ENCODE results near the gene ABCF1. TPM values are rescaled to one million over a fixed set of nuclear protein-coding genes. Genes with fewer than 3 reads are reported as not detected.

The ABCF1 gene
- total RNA-seq, 1 donor from 2014 or later: 29.5 TPM

GRCh38 chr6:30557683-30557981, 13.6 kb upstream of the ABCF1 start:
- H3K4me1 ChIP-seq: peaks cover 33% of the 10 kb centered on the region
- no peak for DNase-seq (ENCODE audit: extremely low spot score in 2 of 2)
- H3K27me3 ChIP-seq: no peaks in the 10 kb centered on the region
- H3K36me3 ChIP-seq: peaks cover 0 to 26% of the 10 kb centered on the region in 2 donors
- H3K9me3 ChIP-seq: no peaks in the 10 kb centered on the region
- peak overlapping the region; percentile 73 to 76 for H3K4me3 ChIP-seq
- peak overlapping the region; percentile 97 for H3K27ac ChIP-seq
- no peak for TF ChIP-seq POLR2A (IDR thresholded peaks at IDR 0.05)
- no peak for TF ChIP-seq POLR2AphosphoS5 (IDR thresholded peaks at IDR 0.05; ENCODE audit: insufficient read depth in 1 of 2, low read depth in 1 of 2)
- no peak for TF ChIP-seq CTCF (IDR thresholded peaks at IDR 0.05)
- intact Hi-C loops (cut with DNase I): no loop called here

GRCh38 chr6:30560930-30561329, 10.3 kb upstream of the ABCF1 start:
- H3K4me3 ChIP-seq: no peak overlapping the region
- H3K4me1 ChIP-seq: peaks cover 19% of the 10 kb centered on the region
- no peak for TF ChIP-seq CTCF (IDR thresholded peaks at IDR 0.05)
- TF ChIP-seq POLR2AphosphoS5 (IDR thresholded peaks at IDR 0.05; ENCODE audit: insufficient read depth in 1 of 2, low read depth in 1 of 2): no peak
- TF ChIP-seq POLR2A (IDR thresholded peaks at IDR 0.05): no peak
- H3K9me3 ChIP-seq: no peaks in the 10 kb centered on the region
- peaks cover 0 to 21% of the 10 kb centered on the region in 2 donors for H3K36me3 ChIP-seq
- H3K27ac ChIP-seq: no peak overlapping the region
- intact Hi-C loops (cut with DNase I): no loop called here
- no peak for DNase-seq (ENCODE audit: extremely low spot score in 2 of 2)
- H3K27me3 ChIP-seq: no peaks in the 10 kb centered on the region

- Histone ChIP-seq H3K27ac (no peak overlapping the region), H3K4me3 (no peak overlapping the region), H3K27me3 (no peaks in the 10 kb centered on the region), H3K36me3 (peaks cover 0 to 21% of the 10 kb centered on the region in 2 donors), H3K4me1 (peaks cover 14% of the 10 kb centered on the region), H3K9me3 (no peaks in the 10 kb centered on the region)
- no peak for TF ChIP-seq CTCF (IDR thresholded peaks at IDR 0.05)
- TF ChIP-seq POLR2A (IDR thresholded peaks at IDR 0.05): no peak
- TF ChIP-seq POLR2AphosphoS5 (IDR thresholded peaks at IDR 0.05; ENCODE audit: insufficient read depth in 1 of 2, low read depth in 1 of 2): no peak
- intact Hi-C loops (cut with DNase I): no loop called here
- no peak for DNase-seq (ENCODE audit: extremely low spot score in 2 of 2)
Observed at GRCh38 chr6:30562470-30563425, 8.5 kb upstream of the ABCF1 start.

GRCh38 chr6:30564114-30564513, 7.1 kb upstream of the ABCF1 start:
- no peak overlapping the region for H3K27ac ChIP-seq
- H3K4me3 ChIP-seq: no peak overlapping the region
- H3K4me1 ChIP-seq: peaks cover under 1% of the 10 kb centered on the region
- H3K27me3 ChIP-seq: no peaks in the 10 kb centered on the region
- TF ChIP-seq CTCF (IDR thresholded peaks at IDR 0.05) (no peak), POLR2A (IDR thresholded peaks at IDR 0.05) (no peak), POLR2AphosphoS5 (IDR thresholded peaks at IDR 0.05; ENCODE audit: insufficient read depth in 1 of 2, low read depth in 1 of 2) (no peak)
- no peak for DNase-seq (ENCODE audit: extremely low spot score in 2 of 2)
- H3K36me3 ChIP-seq: peaks cover 0 to 17% of the 10 kb centered on the region in 2 donors
- no peaks in the 10 kb centered on the region for H3K9me3 ChIP-seq
- intact Hi-C loops (cut with DNase I): no loop called here

GRCh38 chr6:30565772-30566171, 5.5 kb upstream of the ABCF1 start:
- intact Hi-C loops (cut with DNase I): no loop called here
- TF ChIP-seq POLR2AphosphoS5 (IDR thresholded peaks at IDR 0.05; ENCODE audit: insufficient read depth in 1 of 2, low read depth in 1 of 2): no peak
- no peak for TF ChIP-seq POLR2A (IDR thresholded peaks at IDR 0.05)
- no peak for TF ChIP-seq CTCF (IDR thresholded peaks at IDR 0.05)
- H3K4me1 ChIP-seq: peaks cover 15% of the 10 kb centered on the region
- no peaks in the 10 kb centered on the region for H3K9me3 ChIP-seq
- H3K36me3 ChIP-seq: peaks cover 0 to 17% of the 10 kb centered on the region in 2 donors
- H3K27me3 ChIP-seq: no peaks in the 10 kb centered on the region
- no peak overlapping the region for H3K4me3 ChIP-seq
- no peak for DNase-seq (ENCODE audit: extremely low spot score in 2 of 2)
- no peak overlapping the region for H3K27ac ChIP-seq

Measured in vagina (tissue), 2 donors.